PC-9 (cell line): Measurements from ENCODE around the gene CKAP2.

Experiments
- CTCF ChIP-seq: fragments of 200-600 bp; sonication (generic); conservative IDR thresholded peaks from 2 replicates; pipeline ENCODE4 v1.6.1; 2017; ENCODE audit warnings: mixed run types, antibody characterized with exemption, mild to moderate bottlenecking, moderate library complexity
- EZH2 ChIP-seq: fragments of 200-600 bp; sonication (generic); IDR thresholded peaks from 2 replicates; pipeline ENCODE4 v1.8.0; 2017; ENCODE audit warnings: antibody characterized with exemption, low read depth

- TF ChIP-seq CTCF (no peak), EZH2 (no peak)
Observed at GRCh38 chr13:52451135-52451804, 4.0 kb upstream of the CKAP2 start.
